ENCODE measurements around the gene PCSK5. TPM values are rescaled to one million over a fixed set of nuclear protein-coding genes. Genes with fewer than 3 reads are reported as not detected.

PCSK5 gene
- total and polyA plus RNA-seq, 4 donors, result 0.58 to 3.6 (median 0.82) TPM

- Histone ChIP-seq H3K9ac (ENCODE audit: low read depth in 1 of 2, low read length in 2 of 2) (no peak overlapping the region), H3K27ac (ENCODE audit: low read depth in 1 of 2, low read length in 2 of 2) (no peak overlapping the region), H3K4me1 (ENCODE audit: control insufficient read depth in 4 of 4, insufficient read depth in 4 of 4, low read length in 3 of 4) (no peaks in the 10 kb centered on the region), H3K27me3 (ENCODE audit: control insufficient read depth in 4 of 4, insufficient read depth in 4 of 4, low read length in 3 of 4) (no peaks in the 10 kb centered on the region), H3K4me3 (ENCODE audit: low read depth in 1 of 3, low read length in 3 of 3) (no peak overlapping the region), H3K36me3 (ENCODE audit: control insufficient read depth in 4 of 4, insufficient read depth in 3 of 4, low read depth in 1 of 4, low read length in 3 of 4) (no peaks in the 10 kb centered on the region), H3K9me3 (ENCODE audit: control insufficient read depth in 4 of 4, low read length in 3 of 4) (no peaks in the 10 kb centered on the region)
- no peak for DNase-seq (ENCODE audit: low spot score)
- no peak for TF ChIP-seq ZBTB33 (IDR thresholded peaks at IDR 0.05)
- TF ChIP-seq SP1 (IDR thresholded peaks at IDR 0.05), result no peak
- no peak for TF ChIP-seq RXRA (IDR thresholded peaks at IDR 0.05)
- no peak for TF ChIP-seq JUND (IDR thresholded peaks at IDR 0.05)
- TF ChIP-seq YY1 (IDR thresholded peaks at IDR 0.05), result no peak
- TF ChIP-seq NR2F2 (IDR thresholded peaks at IDR 0.05), result no peak
- no peak for TF ChIP-seq CTCF (IDR thresholded peaks at IDR 0.05; ENCODE audit: low read depth, low read length, missing input control)
- no peak for TF ChIP-seq ATF3 (IDR thresholded peaks at IDR 0.05)
- no peak for TF ChIP-seq HNF4G (IDR thresholded peaks at IDR 0.05)
- TF ChIP-seq EGR1 (IDR thresholded peaks at IDR 0.05; ENCODE audit: low read depth in 2 of 2), result no peak
- TF ChIP-seq MAX (IDR thresholded peaks at IDR 0.05), result no peak
- TF ChIP-seq REST (IDR thresholded peaks at IDR 0.05), result no peak
- no peak for TF ChIP-seq FOXA2 (IDR thresholded peaks at IDR 0.05)
- no peak for TF ChIP-seq TAF1 (conservative IDR thresholded peaks at IDR 0.05)
- no peak for TF ChIP-seq RAD21 (IDR thresholded peaks at IDR 0.05)
- no peak for TF ChIP-seq GABPA (IDR thresholded peaks at IDR 0.05 in 1 of 2, conservative IDR thresholded peaks at IDR 0.05 in 1 of 2)
- no peak for TF ChIP-seq HNF4A (conservative IDR thresholded peaks at IDR 0.05)
- TF ChIP-seq FOXA1 (IDR thresholded peaks at IDR 0.05), result no peak
- 51% methylated on average over 2 of the region's 2 CpGs for WGBS
Observed at GRCh38 chr9:76112151-76112550, 221.7 kb downstream of the PCSK5 start.
